SK-N-SH (cell line): ENCODE results near the gene TMEM94.

Experiments used
- CHD2 ChIP-seq: fragments of 150-350 bp; IDR thresholded peaks from 2 replicates; pipeline ENCODE4 v1.6.1; 2018; ENCODE audit warnings: low read length; ENCODE audit not compliant: partially characterized antibody
- CTCF ChIP-seq: fragments of 200-600 bp; sonication (generic); IDR thresholded peaks from 2 replicates; pipeline ENCODE4 v1.6.1; 2017; ENCODE audit warnings: antibody characterized with exemption, mild to moderate bottlenecking, moderate library complexity
- EP300 ChIP-seq, 2 experiments: IDR thresholded peaks; 2 replicates each; pipeline versions ENCODE4 v1.4.0 to v1.6.1; 2012; ENCODE audit warnings: borderline replicate concordance in 1 of 2, low read depth in 1 of 2, low read length in 1 of 2
- TEAD4 ChIP-seq: IDR thresholded peaks from 2 replicates; pipeline ENCODE4 v1.4.0; 2012; ENCODE audit warnings: mild to moderate bottlenecking, borderline replicate concordance; ENCODE audit not compliant: insufficient read depth
- USF2 ChIP-seq: fragments of 150-350 bp; IDR thresholded peaks from 2 replicates; pipeline ENCODE4 v1.6.1; 2017; ENCODE audit warnings: antibody characterized with exemption, low read length, low read depth, borderline replicate concordance
- TF ChIP-seq, protein P1 (sequence below): IDR thresholded peaks from 2 replicates; pipeline ENCODE4 v1.4.0; 2012; ENCODE audit warnings: low read depth, borderline replicate concordance

GRCh38 chr17:75512926-75513640 lies 56.6 kb downstream of the TMEM94 start:
- TF ChIP-seq TEAD4 (no peak), CTCF (no peak), CHD2 (no peak), EP300 (IDR thresholded peaks at IDR 0.05; ENCODE audit: borderline replicate concordance in 1 of 2, low read depth in 1 of 2, low read length in 1 of 2) (no peak), USF2 (no peak)
- TF ChIP-seq, protein P1, sequence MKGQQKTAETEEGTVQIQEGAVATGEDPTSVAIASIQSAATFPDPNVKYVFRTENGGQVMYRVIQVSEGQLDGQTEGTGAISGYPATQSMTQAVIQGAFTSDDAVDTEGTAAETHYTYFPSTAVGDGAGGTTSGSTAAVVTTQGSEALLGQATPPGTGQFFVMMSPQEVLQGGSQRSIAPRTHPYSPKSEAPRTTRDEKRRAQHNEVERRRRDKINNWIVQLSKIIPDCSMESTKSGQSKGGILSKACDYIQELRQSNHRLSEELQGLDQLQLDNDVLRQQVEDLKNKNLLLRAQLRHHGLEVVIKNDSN = no peak
